ENCODE data around the gene MRRF. TPM values are rescaled to one million over a fixed set of nuclear protein-coding genes. Genes with fewer than 3 reads are reported as not detected.
"Not testable (repeated sequence)": the region's sequence is repeated elsewhere in the genome, so short reads cannot be mapped to it uniquely, and the experiment has no call there.

Gene MRRF
- total RNA-seq, 1 donor from 2014 or later = 21.7 TPM

- peak; percentile 29 for DNase-seq (ENCODE audit: low spot score)
- Mint-ChIP-seq H3K27me3 (ENCODE audit: low read depth) (peaks cover 6% of the 10 kb centered on the region), H3K36me3 (ENCODE audit: low read depth) (no peaks in the 10 kb centered on the region), H3K27ac (ENCODE audit: unreplicated experiment) (no peak overlapping the region), H3K4me1 (ENCODE audit: low read depth) (peaks cover 16% of the 10 kb centered on the region), H3K9me3 (ENCODE audit: low read depth) (peaks cover 11% of the 10 kb centered on the region), H3K4me3 (ENCODE audit: unreplicated experiment) (no peak overlapping the region)
- TF ChIP-seq CTCF (IDR thresholded peaks at IDR 0.05) = peak; percentile 49
Observed at GRCh38 chr9:122356627-122357026, 91.9 kb downstream of the MRRF start.

- Mint-ChIP-seq H3K27ac (ENCODE audit: unreplicated experiment) (no peak overlapping the region), H3K9me3 (ENCODE audit: low read depth) (peaks cover 8% of the 10 kb centered on the region), H3K36me3 (ENCODE audit: low read depth) (no peaks in the 10 kb centered on the region), H3K4me1 (ENCODE audit: low read depth) (peaks cover 16% of the 10 kb centered on the region), H3K27me3 (ENCODE audit: low read depth) (peaks cover 2% of the 10 kb centered on the region), H3K4me3 (ENCODE audit: unreplicated experiment) (no peak overlapping the region)
- TF ChIP-seq CTCF (IDR thresholded peaks at IDR 0.05) = no peak
- peak; percentile 67 for DNase-seq (ENCODE audit: low spot score)
Observed at GRCh38 chr9:122360891-122361290, 96.2 kb downstream of the MRRF start.

- H3K36me3 Mint-ChIP-seq (ENCODE audit: low read depth); H3K4me3 Mint-ChIP-seq (ENCODE audit: unreplicated experiment); H3K27ac Mint-ChIP-seq (ENCODE audit: unreplicated experiment); H3K27me3 Mint-ChIP-seq (ENCODE audit: low read depth); H3K9me3 Mint-ChIP-seq (ENCODE audit: low read depth): not testable (repeated sequence)
- peak; percentile 54 for DNase-seq (ENCODE audit: low spot score)
- peaks cover 16% of the 10 kb centered on the region for H3K4me1 Mint-ChIP-seq (ENCODE audit: low read depth)
Observed at GRCh38 chr9:122363131-122363530, 98.4 kb downstream of the MRRF start.

GRCh38 chr9:122364117-122364782, 99.6 kb downstream of the MRRF start:
- no peak for TF ChIP-seq CTCF (IDR thresholded peaks at IDR 0.05)
- H3K4me3 Mint-ChIP-seq (ENCODE audit: unreplicated experiment) = no peak overlapping the region
- peaks cover 16% of the 10 kb centered on the region for H3K4me1 Mint-ChIP-seq (ENCODE audit: low read depth)
- H3K9me3 Mint-ChIP-seq (ENCODE audit: low read depth) = peaks cover 6% of the 10 kb centered on the region
- H3K27me3 Mint-ChIP-seq (ENCODE audit: low read depth) = no peaks in the 10 kb centered on the region
- peak; percentile 5 for DNase-seq (ENCODE audit: low spot score)
- H3K36me3 Mint-ChIP-seq (ENCODE audit: low read depth) = peaks cover 4% of the 10 kb centered on the region
- no peak overlapping the region for H3K27ac Mint-ChIP-seq (ENCODE audit: unreplicated experiment)

- DNase-seq (ENCODE audit: low spot score) = no peak
- H3K4me1 Mint-ChIP-seq (ENCODE audit: low read depth) = peaks cover 15% of the 10 kb centered on the region
- H3K36me3 Mint-ChIP-seq (ENCODE audit: low read depth) = peaks cover 4% of the 10 kb centered on the region
- H3K4me3 Mint-ChIP-seq (ENCODE audit: unreplicated experiment) = no peak overlapping the region
- H3K27ac Mint-ChIP-seq (ENCODE audit: unreplicated experiment) = no peak overlapping the region
- H3K9me3 Mint-ChIP-seq (ENCODE audit: low read depth) = peaks cover 5% of the 10 kb centered on the region
- no peaks in the 10 kb centered on the region for H3K27me3 Mint-ChIP-seq (ENCODE audit: low read depth)
- TF ChIP-seq CTCF (IDR thresholded peaks at IDR 0.05) = no peak
Observed at GRCh38 chr9:122364783-122365150, 100.1 kb downstream of the MRRF start.

- H3K27me3 Mint-ChIP-seq (ENCODE audit: low read depth) = peaks cover 1% of the 10 kb centered on the region
- TF ChIP-seq CTCF (IDR thresholded peaks at IDR 0.05) = no peak
- peaks cover 6% of the 10 kb centered on the region for H3K4me1 Mint-ChIP-seq (ENCODE audit: low read depth)
- no peak overlapping the region for H3K27ac Mint-ChIP-seq (ENCODE audit: unreplicated experiment)
- DNase-seq (ENCODE audit: low spot score) = peak; percentile 29
- peaks cover 3% of the 10 kb centered on the region for H3K9me3 Mint-ChIP-seq (ENCODE audit: low read depth)
- H3K36me3 Mint-ChIP-seq (ENCODE audit: low read depth) = peaks cover 4% of the 10 kb centered on the region
- no peak overlapping the region for H3K4me3 Mint-ChIP-seq (ENCODE audit: unreplicated experiment)
Observed at GRCh38 chr9:122366074-122366660, 101.5 kb downstream of the MRRF start.

All from chondrocyte (in vitro differentiated cells).